H1 (cell line): ENCODE results near the gene COL6A1. TPM values are rescaled to one million over a fixed set of nuclear protein-coding genes. Genes with fewer than 3 reads are reported as not detected.

Source experiments
- CTCF ChIA-PET: fragments of 300-600 bp; sonication (Branson Sonifier 250); formaldehyde crosslinking; loops from one replicate; lab custom pipeline; 2021; ENCODE audit not compliant: partially characterized antibody; lab: Charles Lee
- POLR2A ChIA-PET: fragments of 300-600 bp; sonication (Branson Sonifier 250); formaldehyde crosslinking; loops from one replicate; lab custom pipeline; 2021; ENCODE audit warnings: inconsistent platforms; ENCODE audit not compliant: partially characterized antibody; lab: Charles Lee
- DNase-seq, 2 experiments: peaks; one replicate each; pipeline versions ENCODE4 v3.0.0 to v3.0.0-alpha.2; 2010 to 2022; ENCODE audit warnings: low spot score in 2 of 2, low read depth in 1 of 2, mixed read lengths in 1 of 2
- FAIRE-seq: peaks from 2 replicates; lab custom pipeline; 2011; peaks lifted over from hg19 to GRCh38; lab: Jason Lieb, UNC
- H2AFZ ChIP-seq: 2 replicates; pipeline ENCODE4 v1.8.1; 2012; ENCODE audit warnings: low read length, inconsistent platforms
- H2AK5ac ChIP-seq: 2 replicates; pipeline ENCODE4 v1.6.1; 2013; ENCODE audit warnings: low read depth, low read length
- H2BK120ac ChIP-seq: replicated peaks from 2 replicates; pipeline ENCODE3; 2013; ENCODE audit warnings: low read depth, low read length, inconsistent platforms
- H2BK12ac ChIP-seq: 2 replicates; pipeline ENCODE4 v1.6.1; 2013; ENCODE audit warnings: low read depth, low read length
- H2BK15ac ChIP-seq: 2 replicates; pipeline ENCODE4 v1.6.1; 2013; ENCODE audit warnings: low read length
- H2BK20ac ChIP-seq: 2 replicates; pipeline ENCODE4 v1.6.1; 2013; ENCODE audit warnings: low read length
- H2BK5ac ChIP-seq: 2 replicates; pipeline ENCODE4 v1.6.1; 2013; ENCODE audit warnings: low read depth, low read length
- H3K14ac ChIP-seq: 2 replicates; pipeline ENCODE4 v1.6.1; 2013; ENCODE audit warnings: inconsistent platforms; ENCODE audit not compliant: insufficient read length
- H3K18ac ChIP-seq: 2 replicates; pipeline ENCODE4 v1.6.1; 2013; ENCODE audit warnings: low read length; ENCODE audit errors: extremely low read depth
- H3K23ac ChIP-seq: 2 replicates; pipeline ENCODE4 v1.6.1; 2013; ENCODE audit warnings: inconsistent platforms; ENCODE audit not compliant: insufficient read length
- H3K23me2 ChIP-seq: 2 replicates; pipeline ENCODE4 v1.6.1; 2013; ENCODE audit warnings: low read depth, low read length
- H3K27ac ChIP-seq: 2 replicates; pipeline ENCODE4 v1.6.1; 2011; ENCODE audit warnings: low read depth, low read length, inconsistent platforms
- H3K27me3 ChIP-seq, 4 experiments: replicated peaks in 1 of 4; 1 replicate in 1 of 4; 2 replicates in 3 of 4; pipeline versions ENCODE4 v1.6.1 to v1.8.1; 2011 to 2013; ENCODE audit warnings: low read length in 3 of 4, mild to moderate bottlenecking in 3 of 4, inconsistent platforms in 2 of 4, mixed read lengths in 2 of 4, moderate library complexity in 1 of 4; ENCODE audit not compliant: control insufficient read depth in 3 of 4, insufficient read depth in 3 of 4; ENCODE audit errors: extremely low read depth in 1 of 4
- H3K36me3 ChIP-seq, 4 experiments: 2 replicates each; pipeline versions ENCODE4 v1.6.1 to v1.8.1; 2011 to 2013; ENCODE audit warnings: mild to moderate bottlenecking in 4 of 4, low read length in 3 of 4, moderate library complexity in 2 of 4, control low read depth in 1 of 4, inconsistent platforms in 1 of 4; ENCODE audit not compliant: insufficient read depth in 4 of 4, control insufficient read depth in 2 of 4
- H3K4ac ChIP-seq: replicated peaks from 2 replicates; pipeline ENCODE3; 2013; ENCODE audit warnings: low read length, low read depth, mixed read lengths, inconsistent platforms; ENCODE audit not compliant: insufficient read length
- H3K4me1 ChIP-seq, 4 experiments: replicated peaks in 1 of 4; 1 replicate in 1 of 4; 2 replicates in 3 of 4; pipeline versions ENCODE4 v1.6.1 to v1.8.1; 2011 to 2013; ENCODE audit warnings: low read length in 3 of 4, inconsistent platforms in 2 of 4, mixed read lengths in 1 of 4; ENCODE audit not compliant: insufficient read depth in 4 of 4, control insufficient read depth in 3 of 4
- H3K4me2 ChIP-seq, 2 experiments: 2 replicates each; pipeline versions ENCODE4 v1.6.1 to v1.8.1; 2011 to 2013; ENCODE audit warnings: low read depth in 2 of 2, low read length in 2 of 2, control low read depth in 1 of 2, inconsistent platforms in 1 of 2, mild to moderate bottlenecking in 1 of 2; ENCODE audit not compliant: insufficient read depth in 1 of 2
- H3K4me3 ChIP-seq, 4 experiments: fragments of 200-600, 300-600 bp in 1 of 4; sonication (generic), shearing (Covaris generic), sonication (Bioruptor Twin) in 1 of 4; 2 replicates each; pipeline versions ENCODE4 v1.5.1 to v1.8.1; 2011 to 2016; ENCODE audit warnings: low read length in 4 of 4, low read depth in 3 of 4, control low read depth in 2 of 4, inconsistent platforms in 2 of 4, mild to moderate bottlenecking in 2 of 4, mixed read lengths in 1 of 4, moderate library complexity in 1 of 4; ENCODE audit not compliant: insufficient read depth in 2 of 4; ENCODE audit errors: extremely low read depth in 1 of 4
- H3K56ac ChIP-seq: replicated peaks from 2 replicates; pipeline ENCODE3; 2013; ENCODE audit warnings: low read depth, mild to moderate bottlenecking, mixed read lengths, low read length, inconsistent platforms; ENCODE audit not compliant: insufficient read length
- H3K79me1 ChIP-seq: 2 replicates; pipeline ENCODE4 v1.6.1; 2013; ENCODE audit warnings: low read depth, low read length, control low read depth
- H3K79me2 ChIP-seq, 2 experiments: 2 replicates each; pipeline versions ENCODE4 v1.6.1 to v1.8.1; 2012 to 2013; ENCODE audit warnings: low read length in 2 of 2, mild to moderate bottlenecking in 2 of 2, inconsistent platforms in 1 of 2; ENCODE audit not compliant: insufficient read depth in 2 of 2, control insufficient read depth in 1 of 2
- H3K9ac ChIP-seq, 4 experiments: replicated peaks in 1 of 4; 1 replicate in 1 of 4; 2 replicates in 3 of 4; pipeline versions ENCODE4 v1.6.1 to v1.8.1; 2011 to 2013; ENCODE audit warnings: low read depth in 3 of 4, low read length in 3 of 4, control low read depth in 2 of 4, mild to moderate bottlenecking in 2 of 4, moderate library complexity in 2 of 4, inconsistent platforms in 1 of 4; ENCODE audit errors: extremely low read depth in 1 of 4
- H3K9me3 ChIP-seq, 2 experiments: 2 replicates each; pipeline versions ENCODE4 v1.6.1 to v1.8.1; 2012 to 2013; ENCODE audit warnings: mild to moderate bottlenecking in 2 of 2, moderate library complexity in 2 of 2, control low read depth in 1 of 2, inconsistent platforms in 1 of 2, low read depth in 1 of 2, low read length in 1 of 2, mixed read lengths in 1 of 2; ENCODE audit not compliant: insufficient read depth in 2 of 2
- H4K20me1 ChIP-seq, 2 experiments: replicated peaks in 1 of 2; 2 replicates each; pipeline versions ENCODE3 to v1.8.1; 2011 to 2013; ENCODE audit warnings: inconsistent platforms in 2 of 2, low read length in 2 of 2, mild to moderate bottlenecking in 1 of 2; ENCODE audit not compliant: insufficient read depth in 2 of 2, control insufficient read depth in 1 of 2
- H4K5ac ChIP-seq: 2 replicates; pipeline ENCODE4 v1.6.1; 2013; ENCODE audit warnings: low read length, low read depth, mixed read lengths, inconsistent platforms; ENCODE audit not compliant: insufficient read length
- H4K8ac ChIP-seq: 2 replicates; pipeline ENCODE4 v1.8.0; 2013; ENCODE audit warnings: mild to moderate bottlenecking, moderate library complexity, low read length, inconsistent platforms; ENCODE audit not compliant: insufficient read depth; ENCODE audit errors: extremely low read depth
- H4K91ac ChIP-seq: replicated peaks from 2 replicates; pipeline ENCODE3; 2013; ENCODE audit warnings: low read length, mixed read lengths, inconsistent platforms; ENCODE audit not compliant: insufficient read length
- ATF3 ChIP-seq: IDR thresholded peaks from 2 replicates; pipeline ENCODE4 v1.6.1; 2011; ENCODE audit warnings: low read depth, mild to moderate bottlenecking, low read length; ENCODE audit not compliant: insufficient read depth
- BACH1 ChIP-seq: IDR thresholded peaks from 2 replicates; pipeline ENCODE4 v1.6.1; 2012; ENCODE audit warnings: low read length, improper control_type of control experiment
- CBX8 ChIP-seq: fragments of 300-800, 300-1000 bp; sonication (generic); IDR thresholded peaks from 2 replicates; pipeline ENCODE4 v1.7.1; 2016; ENCODE audit warnings: low read depth, low read length, borderline replicate concordance
- CEBPB ChIP-seq: IDR thresholded peaks from 2 replicates; pipeline ENCODE4 v1.6.1; 2012; ENCODE audit warnings: low read depth, low read length
- CHD1 ChIP-seq: IDR thresholded peaks from 2 replicates; pipeline ENCODE4 v1.6.1; 2012; ENCODE audit warnings: low read depth, low read length, improper control_type of control experiment
- EGR1 ChIP-seq: IDR thresholded peaks from 2 replicates; pipeline ENCODE4 v1.6.1; 2011; ENCODE audit warnings: low read depth, low read length, borderline replicate concordance
- HDAC2 ChIP-seq, 2 experiments: fragments of 300-600 bp in 1 of 2; sonication (generic) in 1 of 2; IDR thresholded peaks; 2 replicates each; pipeline ENCODE4 v1.6.1; 2011 to 2012; ENCODE audit warnings: low read depth in 2 of 2, low read length in 2 of 2, mild to moderate bottlenecking in 2 of 2, moderate library complexity in 2 of 2, borderline replicate concordance in 1 of 2, inconsistent platforms in 1 of 2
- HDAC6 ChIP-seq: IDR thresholded peaks from one replicate; pipeline ENCODE4 v1.7.1; 2012; ENCODE audit warnings: low read depth, mild to moderate bottlenecking, inconsistent platforms, low read length, moderate library complexity
- JUN ChIP-seq: IDR thresholded peaks from 2 replicates; pipeline ENCODE4 v1.6.1; 2011; ENCODE audit warnings: low read depth, mild to moderate bottlenecking, improper control_type of control experiment, low read length
- NRF1 ChIP-seq: IDR thresholded peaks from 2 replicates; pipeline ENCODE4 v1.6.1; 2011; ENCODE audit warnings: mild to moderate bottlenecking, low read depth, low read length, improper control_type of control experiment
- RBBP5 ChIP-seq: IDR thresholded peaks from 2 replicates; pipeline ENCODE4 v1.7.1; 2012; ENCODE audit warnings: low read depth, mild to moderate bottlenecking, inconsistent platforms, low read length, moderate library complexity, borderline replicate concordance
- RNF2 ChIP-seq: fragments of 200-900, 300-1000 bp; sonication (generic); IDR thresholded peaks from 2 replicates; pipeline ENCODE4 v1.7.1; 2016; ENCODE audit warnings: borderline replicate concordance, low read depth, mild to moderate bottlenecking, antibody characterized with exemption, low read length; ENCODE audit not compliant: poor library complexity, severe bottlenecking; ENCODE audit errors: missing control alignments
- SRF ChIP-seq: IDR thresholded peaks from 2 replicates; pipeline ENCODE4 v1.6.1; 2011; ENCODE audit warnings: mild to moderate bottlenecking, low read depth, low read length, moderate library complexity
- SUZ12 ChIP-seq: fragments of 200-600 bp; sonication (generic); IDR thresholded peaks from 2 replicates; pipeline ENCODE4 v1.6.1; 2012; ENCODE audit warnings: mild to moderate bottlenecking, inconsistent platforms, low read length, moderate library complexity, mixed read lengths
- WGBS, 2 experiments: shearing (Covaris generic) in 1 of 2; methylation state at CpG; one replicate each; pipeline versions ENCODE4 v1.1.6 to v1.1.7; 2013 to 2015; ENCODE audit warnings: low lambda C conversion rate in 2 of 2, mixed read lengths in 2 of 2, inconsistent platforms in 1 of 2, low coverage in 1 of 2, missing lambda C conversion rate in 1 of 2; ENCODE audit not compliant: insufficient replicate concordance in 2 of 2, insufficient coverage in 1 of 2, insufficient read length in 1 of 2; ENCODE audit errors: extremely low coverage in 1 of 2, missing lambda C conversion rate in 1 of 2; 5-methylcytosine and 5-hydroxymethylcytosine counted together
- polyA plus RNA-seq, 7 experiments: library from polyadenylated mRNA; depleted of rRNA in 3 of 7; stranded (reverse) in 5 of 7; unstranded in 2 of 7; fragments of >200 nt in 5 of 7; fragments of 200-250 nt in 2 of 7; gene quantifications; 1 replicate in 5 of 7; 2 replicates in 1 of 7; 4 replicates in 1 of 7; pipeline versions ENCODE4 v1.2.1 to v1.2.3, GENCODE V29; 2011 to 2013; ENCODE audit warnings: missing spikeins in 2 of 7, mixed read lengths in 2 of 7
- total RNA-seq: library from RNA; stranded (reverse); fragmentation: NEBNext Ultra II Directional; extraction: Animal tissue kit (Norgen Biotek cat#: 25700); gene quantifications from 2 replicates; pipeline ENCODE4 v1.2.1, GENCODE V29; 2021

COL6A1 gene
- total and polyA plus RNA-seq, 2 of the 8 experiments (the other 6 are each of a cell fraction or from before 2014, with no cell fraction given) = 100 to 115 TPM

- Histone ChIP-seq H3K4me2 (no peak overlapping the region), H4K8ac (no peak overlapping the region), H3K18ac (no peak overlapping the region), H3K23me2 (no peaks in the 10 kb centered on the region), H3K27me3 (0 out of 7 replicates have a peak, but pooled peaks cover 0 to 2% (median 0%) of the 10 kb centered on the region in 4 experiments), H3K36me3 (no peaks in the 10 kb centered on the region), H2AK5ac (no peak overlapping the region), H3K4ac (no peak overlapping the region), H2BK12ac (no peak overlapping the region), H3K9me3 (no peaks in the 10 kb centered on the region), H3K14ac (no peak overlapping the region), H2BK5ac (no peak overlapping the region), H3K23ac (no peak overlapping the region), H2BK15ac (no peak overlapping the region), H3K9ac (no peak overlapping the region), H3K4me3 (no peak overlapping the region), H3K4me1 (no peaks in the 10 kb centered on the region; a peak in 1 of 7 replicates), H3K79me1 (no peaks in the 10 kb centered on the region), H3K56ac (no peak overlapping the region), H4K5ac (no peak overlapping the region), H2AFZ (no peak overlapping the region), H4K20me1 (no peaks in the 10 kb centered on the region), H3K27ac (no peak overlapping the region), H2BK20ac (no peak overlapping the region), H2BK120ac (no peak overlapping the region), H4K91ac (no peak overlapping the region), H3K79me2 (no peaks in the 10 kb centered on the region)
- ChIA-PET POLR2A (no interaction called here), CTCF (interaction anchor here (1.0 kb wide), 1 partner anchor 46 kb away, joined by 4 read pairs; no protein-coding TSS in a partner anchor)
- 100% methylated on average over 4 of the region's 4 CpGs; no CpG with 5 or more reads in 1 of the 2 experiments for WGBS, 2 experiments
- no peak for DNase-seq
- no peak for FAIRE-seq
- TF ChIP-seq EGR1 (no peak), BACH1 (no peak), HDAC2 (IDR thresholded peaks at IDR 0.05; ENCODE audit: borderline replicate concordance in 1 of 2, low read depth in 2 of 2, low read length in 2 of 2) (no peak), RBBP5 (no peak), RNF2 (no peak), JUN (no peak), NRF1 (no peak), HDAC6 (no peak), CEBPB (no peak), ATF3 (no peak), SRF (no peak), CHD1 (no peak), CBX8 (no peak), SUZ12 (no peak)
Measured at GRCh38 chr21:46017695-46018094, 36.1 kb downstream of the COL6A1 start.
